ENCODE measurements around the gene NAV1. TPM values are rescaled to one million over a fixed set of nuclear protein-coding genes. Genes with fewer than 3 reads are reported as not detected.

The NAV1 gene
- total and polyA plus RNA-seq, 2 of the 8 experiments (the other 6 are each of a cell fraction or from before 2014, with no cell fraction given), result 9.9 to 42.7 TPM

- TF ChIP-seq CHD7 (IDR thresholded peaks at IDR 0.05; ENCODE audit: insufficient replicate concordance, low read length), result no peak
- TF ChIP-seq SIRT6 (IDR thresholded peaks at IDR 0.05; ENCODE audit: low read length), result no peak
- TF ChIP-seq POLR2AphosphoS5 (IDR thresholded peaks at IDR 0.05; ENCODE audit: low read depth, low read length), result no peak
- no peak for TF ChIP-seq EZH2 (IDR thresholded peaks at IDR 0.05; ENCODE audit: low read depth, low read length, severe bottlenecking)
- no peak for TF ChIP-seq ATF3 (IDR thresholded peaks at IDR 0.05; ENCODE audit: insufficient read depth, low read depth, low read length)
- no peak for TF ChIP-seq RNF2 (IDR thresholded peaks at IDR 0.05; ENCODE audit: borderline replicate concordance, low read depth, low read length, missing control alignments, poor library complexity, severe bottlenecking)
- no peak for TF ChIP-seq POLR2A (IDR thresholded peaks at IDR 0.05; ENCODE audit: control extremely low read depth in 1 of 2, low read depth in 2 of 2, low read length in 2 of 2)
- no peak for TF ChIP-seq KDM1A (IDR thresholded peaks at IDR 0.05; ENCODE audit: borderline replicate concordance, low read length)
Observed at GRCh38 chr1:201568265-201568664, 29.3 kb downstream of the NAV1 start (continued).

All from H1 (cell line).